GM18858 (cell line): ENCODE data around the gene C18orf32.
"Not testable (repeated sequence)": the region's sequence is repeated elsewhere in the genome, so short reads cannot be mapped to it uniquely, and the experiment has no call there.

Source experiments
- ATAC-seq: cut with Tn5 transposase; IDR thresholded peaks from one replicate; pipeline ENCODE4 v1.9.1; 2021; ENCODE audit not compliant: unreplicated experiment

The C18orf32 gene

DNA sequence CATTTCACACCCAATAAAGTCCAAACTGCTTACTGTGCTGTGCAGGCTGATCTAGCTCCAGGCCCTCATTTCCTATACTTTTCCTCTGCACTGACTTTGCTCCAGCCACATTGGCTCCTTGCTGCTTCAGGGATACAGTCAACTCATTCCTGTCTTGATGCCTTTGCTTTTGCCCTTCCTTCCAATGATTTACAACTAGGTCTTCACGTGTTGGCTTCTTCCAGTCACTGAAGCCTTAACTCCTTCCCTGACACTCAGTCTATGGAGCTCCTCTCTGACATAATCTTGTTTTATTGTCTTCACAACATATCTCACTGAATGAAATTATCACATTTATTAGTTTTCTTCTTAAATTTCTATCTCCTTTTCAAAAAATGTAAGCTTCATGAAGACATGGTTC is 16.9 kb upstream of the C18orf32 start:
- no peak for ATAC-seq

DNA sequence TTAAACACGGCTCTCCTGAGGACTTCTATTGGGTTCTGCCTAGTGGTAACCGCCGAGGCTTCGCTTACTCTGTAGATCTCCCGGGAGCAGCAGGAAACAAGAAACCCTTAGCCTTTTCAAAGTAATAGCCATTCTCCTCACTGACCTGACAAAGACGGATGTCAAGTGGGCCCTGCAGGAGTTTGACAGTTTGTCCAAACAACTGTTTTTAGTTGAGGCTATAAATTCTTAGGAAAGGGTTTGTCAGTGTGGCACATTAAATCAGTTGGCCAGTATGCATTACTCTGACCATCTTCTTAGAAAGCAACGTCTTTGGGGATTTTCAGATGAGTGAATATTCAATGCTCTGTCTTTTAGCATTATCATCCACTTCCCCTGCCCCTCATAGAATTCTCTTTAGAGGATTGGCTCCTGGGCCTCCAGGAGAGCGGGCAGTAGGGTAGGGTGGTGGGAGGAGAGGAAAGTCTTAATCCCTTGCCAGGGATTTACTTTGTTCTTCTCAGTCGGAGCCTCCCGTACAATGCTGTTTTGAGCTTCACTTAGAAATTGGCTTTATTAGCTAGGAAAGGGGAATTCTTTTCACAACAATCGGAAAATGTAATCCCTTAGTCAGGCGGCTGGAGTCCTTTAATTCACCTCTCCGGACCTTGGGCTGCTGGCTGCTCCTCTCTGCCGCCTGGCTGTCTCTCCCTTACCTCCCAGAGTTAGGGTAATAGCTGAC is 13.3 kb upstream of the C18orf32 start:
- ATAC-seq = no peak

DNA sequence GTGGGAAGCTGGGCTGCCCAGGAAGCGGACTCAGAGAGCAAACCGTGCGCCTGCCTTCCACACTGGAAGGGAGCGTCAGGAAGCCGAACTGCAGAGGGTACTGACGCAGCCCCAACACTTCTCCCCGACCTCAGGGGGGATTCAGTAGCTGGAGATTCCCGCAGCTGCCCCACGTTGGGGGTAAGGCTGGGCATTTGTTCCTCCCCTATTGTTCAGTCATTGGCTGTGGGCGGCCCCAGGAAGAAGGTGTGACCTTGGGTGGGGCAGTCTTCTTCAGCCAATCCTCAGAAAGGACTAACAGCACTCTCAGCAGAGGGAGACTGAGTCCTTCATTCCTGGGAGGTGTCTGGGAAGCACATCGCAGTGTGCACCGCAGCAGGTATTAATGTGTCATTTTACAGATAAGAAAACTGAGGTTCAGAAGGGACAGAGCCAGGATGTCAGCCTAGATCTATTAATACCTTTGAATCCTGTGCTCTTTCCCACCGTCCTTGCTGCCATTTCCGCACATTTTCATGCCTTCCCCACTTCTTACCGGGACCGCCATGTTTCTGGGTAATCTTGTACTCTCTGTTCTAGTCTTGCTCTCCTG is 12.1 kb upstream of the C18orf32 start:
- ATAC-seq = no peak

DNA sequence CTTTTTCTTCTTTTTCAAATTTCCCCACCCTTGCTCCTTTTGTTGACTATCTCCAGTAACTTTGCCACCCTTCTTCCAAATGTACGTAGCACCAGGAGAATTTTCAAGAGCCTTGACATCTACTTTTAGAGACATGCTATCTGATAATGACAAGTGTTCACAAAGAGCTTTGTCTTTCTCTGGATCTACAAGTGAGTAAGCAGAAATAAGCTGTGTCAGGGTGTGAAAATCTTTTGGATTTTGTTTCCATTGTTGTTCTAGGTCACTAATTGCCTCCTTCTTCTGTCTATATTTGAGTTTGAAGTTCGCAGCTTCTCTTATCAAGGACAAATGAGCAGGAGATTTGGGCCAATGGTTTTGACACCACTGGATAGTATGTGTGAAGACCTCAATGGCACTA is 8.4 kb upstream of the C18orf32 start:
- ATAC-seq = no peak

DNA sequence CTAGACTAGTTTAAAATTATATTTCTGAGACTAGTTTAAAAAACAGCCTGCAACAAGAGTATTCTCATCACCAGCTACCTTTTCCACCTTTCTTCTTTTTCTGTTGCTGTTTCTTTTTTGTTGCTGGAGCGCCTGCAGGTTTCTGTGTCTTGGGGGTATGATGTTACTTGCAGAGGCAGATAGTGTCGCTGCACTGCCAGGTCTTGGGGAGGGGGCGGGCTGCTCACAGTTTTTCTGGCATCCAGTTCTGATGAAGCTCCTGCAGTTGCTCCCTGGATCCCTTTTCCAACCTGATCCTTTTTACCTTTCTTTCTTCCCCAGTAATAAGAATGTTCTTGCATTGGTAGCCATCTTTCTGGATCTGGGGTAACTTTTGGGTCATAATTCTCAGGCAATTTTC is 8.0 kb upstream of the C18orf32 start:
- ATAC-seq = no peak

DNA sequence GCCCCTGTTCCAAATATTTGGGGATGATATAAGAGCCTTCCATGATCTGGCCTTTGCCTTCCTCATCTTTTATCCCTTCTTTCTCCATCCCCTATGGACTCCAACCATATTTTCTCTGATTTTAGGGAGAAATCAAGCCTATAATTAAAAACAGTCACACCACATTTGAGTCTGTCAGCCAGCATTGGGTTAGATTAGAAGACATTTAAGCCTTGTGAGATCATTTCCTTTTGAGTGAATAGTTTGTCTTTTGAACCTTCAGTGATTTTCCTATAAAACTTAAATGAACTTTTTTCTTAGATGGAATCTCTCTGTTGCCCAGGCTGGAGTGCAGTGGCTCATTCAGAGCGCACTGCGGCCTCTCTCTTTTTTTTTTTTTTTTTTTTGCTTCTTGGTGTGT is 7.6 kb upstream of the C18orf32 start:
- ATAC-seq = no peak

DNA sequence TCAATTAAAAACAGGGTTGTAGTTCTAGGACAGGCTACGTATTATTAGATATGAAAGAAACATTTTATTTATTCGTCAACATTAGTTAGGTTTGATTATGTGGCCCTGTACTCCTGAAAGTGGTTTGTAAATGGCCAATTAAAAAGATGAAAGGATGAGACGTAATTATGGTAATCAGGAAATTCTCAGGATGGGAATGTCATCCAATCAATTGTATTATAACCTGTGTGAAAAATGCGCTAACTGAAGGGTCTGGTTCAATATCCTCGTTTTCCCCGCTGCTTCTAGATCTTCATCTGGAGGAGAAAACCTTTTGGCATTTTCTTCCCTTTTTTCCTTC is 5.6 kb upstream of the C18orf32 start:
- no peak for ATAC-seq

DNA sequence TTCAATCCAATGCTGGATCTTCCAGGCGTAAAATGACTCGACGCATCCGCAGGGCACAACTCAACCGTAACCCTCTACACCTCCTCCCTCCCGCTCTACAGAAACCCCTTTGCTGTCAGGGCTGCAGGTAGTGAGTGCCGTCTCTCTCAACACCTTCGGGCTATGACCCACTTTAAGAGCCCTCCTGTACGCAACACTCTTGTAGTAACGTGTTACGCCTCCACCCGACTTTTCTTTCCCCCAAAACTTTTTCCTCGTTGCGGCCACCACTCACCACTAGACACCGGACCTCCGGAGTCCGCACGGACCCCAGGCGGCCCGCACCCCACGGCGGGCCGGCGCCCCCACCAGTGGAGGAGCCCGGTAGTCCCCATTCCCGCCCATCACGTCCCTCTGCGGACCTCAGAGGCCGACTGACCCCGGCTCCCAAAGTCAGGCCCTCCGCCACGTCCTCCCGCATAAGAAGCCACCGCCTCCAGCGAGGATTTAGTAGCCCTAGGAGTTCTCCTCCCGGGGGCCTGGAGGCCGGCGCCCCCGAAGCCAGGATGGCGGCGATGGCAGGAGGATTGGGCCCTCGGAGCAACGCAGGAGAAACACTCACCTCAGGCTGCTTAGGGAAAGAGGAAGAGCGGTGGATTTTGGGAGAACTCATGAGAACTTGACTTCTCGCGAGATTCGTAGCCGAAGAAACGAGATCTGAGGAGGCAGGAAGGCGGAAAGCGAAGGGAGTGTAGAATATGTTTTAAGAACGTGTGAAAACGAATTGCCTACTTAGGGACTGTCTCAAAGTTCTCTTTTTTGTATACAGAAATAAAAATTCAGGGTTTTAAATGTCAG is 5.0 kb upstream of the C18orf32 start, which contains the start of gene RPL17:
RPL17 (minus strand) TSS at position 609 of the 837 bp plus-strand sequence.
- no peak for ATAC-seq

DNA sequence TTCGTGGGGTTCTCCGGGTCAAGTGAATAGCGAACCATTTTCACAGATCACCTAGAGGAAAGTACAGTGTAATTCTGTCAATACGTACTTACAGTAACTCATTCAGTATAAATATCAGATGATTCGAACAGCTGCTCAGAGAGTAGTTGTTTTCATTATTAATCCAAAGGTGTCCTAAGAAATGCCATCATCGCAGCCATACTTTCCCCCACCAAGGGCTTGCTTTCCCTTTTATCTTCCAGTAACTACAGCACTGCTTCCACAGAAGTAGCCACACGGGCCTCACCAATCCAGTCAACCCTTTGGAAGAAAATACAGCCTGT is 4.5 kb upstream of the C18orf32 start:
- no peak for ATAC-seq

DNA sequence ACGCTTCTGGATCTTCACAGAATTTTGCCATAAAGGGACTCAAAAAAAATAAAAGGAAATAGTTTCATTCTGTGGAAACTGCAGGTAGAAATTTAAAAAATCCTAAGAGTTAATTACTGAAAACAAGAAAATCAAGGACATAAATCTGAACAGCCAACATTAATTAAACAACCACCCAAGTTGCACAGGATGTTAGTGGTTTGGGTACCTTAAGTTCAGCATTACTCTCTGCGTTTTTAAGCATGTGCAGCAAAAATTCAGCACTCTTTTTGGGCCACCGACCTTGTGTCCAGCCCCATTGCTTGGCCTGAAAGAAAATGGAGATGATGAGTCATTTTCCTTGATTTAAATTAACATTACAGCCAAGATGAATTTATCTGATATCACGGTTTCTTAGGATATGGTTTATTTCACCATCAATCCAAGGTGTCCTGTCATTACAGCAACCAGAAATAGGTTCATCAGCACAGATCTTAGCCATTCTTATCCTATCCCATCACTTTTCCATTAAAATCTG is 3.3 kb upstream of the C18orf32 start:
- ATAC-seq = no peak

DNA sequence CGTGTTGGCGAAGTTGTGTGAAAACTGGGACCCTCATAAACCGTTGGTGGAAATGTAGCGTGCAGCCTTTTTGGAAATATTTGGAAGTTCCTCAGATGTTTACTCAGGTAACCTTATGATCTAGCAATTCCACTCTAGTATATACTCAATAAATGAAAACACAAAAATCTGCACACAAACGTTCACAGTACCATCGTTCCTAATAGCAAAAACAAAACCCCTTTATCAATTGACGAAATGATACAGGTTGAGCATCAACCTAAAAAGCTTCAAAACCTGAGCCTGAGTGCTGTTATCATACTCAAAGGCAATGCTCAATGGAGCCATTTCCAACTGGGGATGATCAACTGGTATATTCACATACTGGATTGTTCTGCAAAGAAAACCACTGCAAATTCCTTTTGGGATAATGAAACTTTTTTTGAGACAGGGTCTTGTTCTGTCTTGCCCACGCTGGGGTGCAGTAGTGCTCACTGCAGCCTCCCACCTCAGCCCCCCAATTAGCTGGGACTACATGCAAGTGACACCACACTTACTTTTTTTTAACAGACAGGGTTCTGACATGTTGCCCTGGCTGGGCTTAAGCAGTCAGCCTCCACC is 777 bp upstream of the C18orf32 start:
- ATAC-seq = no peak

DNA sequence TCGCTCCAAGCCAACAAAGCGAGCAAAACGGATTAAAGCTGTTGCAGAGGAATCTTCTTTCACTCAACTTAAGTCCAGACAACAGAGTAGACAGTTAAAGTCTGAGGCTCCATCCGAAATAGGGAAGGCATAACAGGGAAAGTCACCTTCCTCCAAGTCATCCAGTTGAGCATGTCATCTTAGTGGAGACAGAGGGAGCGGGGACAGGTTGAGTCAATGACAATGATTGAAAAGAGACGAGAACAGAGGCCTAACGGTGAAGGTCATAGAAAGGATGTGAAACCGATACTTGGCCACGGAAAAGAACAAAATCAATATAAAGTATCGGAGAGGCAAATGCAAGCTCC is 455 bp downstream of the C18orf32 start:
- peak; percentile 11 for ATAC-seq

DNA sequence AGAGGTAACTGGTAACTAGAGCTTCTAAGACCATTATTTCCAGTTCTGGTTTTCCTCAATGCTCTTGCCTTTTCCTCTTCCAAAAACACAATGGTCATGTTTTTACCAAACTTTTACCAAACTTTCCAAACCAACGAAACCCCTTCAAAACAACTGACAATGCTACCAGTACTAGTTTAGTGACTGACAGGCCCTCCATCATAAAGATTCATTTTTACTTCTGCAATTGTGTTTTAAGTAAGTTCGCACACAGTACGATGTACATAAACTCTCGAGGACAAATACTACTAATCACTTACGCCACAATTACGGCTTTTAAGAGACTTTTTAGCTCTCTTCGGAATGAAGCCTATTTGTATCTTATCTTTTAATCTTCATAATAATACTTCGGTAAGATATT is 900 bp downstream of the C18orf32 start:
- no peak for ATAC-seq

DNA sequence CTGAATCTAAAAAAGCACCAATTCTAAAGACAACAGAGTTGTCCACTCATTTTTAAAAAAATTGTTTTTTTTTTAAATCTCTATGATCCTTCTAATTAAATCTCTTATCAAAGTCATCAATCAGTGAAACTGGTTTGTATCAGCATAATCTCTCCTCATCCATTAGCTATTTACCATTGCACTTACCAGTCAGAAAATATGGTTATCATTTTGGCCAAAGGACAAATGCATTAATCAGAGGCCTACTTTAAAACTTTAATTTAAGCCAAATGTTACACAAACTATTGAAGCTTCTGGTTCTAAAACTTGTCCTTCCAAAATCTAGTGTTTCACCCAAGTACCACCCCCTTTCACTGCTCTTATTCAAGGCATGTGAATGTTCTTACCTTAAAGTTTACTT is 3.8 kb downstream of the C18orf32 start:
- ATAC-seq = no peak

DNA sequence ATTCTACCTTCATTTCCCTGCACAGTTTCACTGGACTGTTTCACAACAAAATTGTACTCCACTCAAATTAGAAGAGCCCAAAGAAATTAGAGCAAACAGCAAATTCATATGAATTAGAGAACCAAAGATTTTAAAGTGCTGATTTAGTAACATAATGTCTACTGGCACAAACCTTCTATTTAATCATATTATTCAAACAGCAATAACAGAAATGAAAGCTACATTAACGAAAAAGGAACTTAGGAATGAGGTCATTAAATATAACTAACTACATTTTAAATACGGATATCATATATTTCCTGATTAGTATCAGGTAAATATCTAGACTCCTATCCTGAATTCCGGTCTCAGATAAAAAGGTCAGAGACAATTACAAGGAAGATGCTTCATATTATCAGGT is 5.1 kb downstream of the C18orf32 start:
- ATAC-seq = no peak

DNA sequence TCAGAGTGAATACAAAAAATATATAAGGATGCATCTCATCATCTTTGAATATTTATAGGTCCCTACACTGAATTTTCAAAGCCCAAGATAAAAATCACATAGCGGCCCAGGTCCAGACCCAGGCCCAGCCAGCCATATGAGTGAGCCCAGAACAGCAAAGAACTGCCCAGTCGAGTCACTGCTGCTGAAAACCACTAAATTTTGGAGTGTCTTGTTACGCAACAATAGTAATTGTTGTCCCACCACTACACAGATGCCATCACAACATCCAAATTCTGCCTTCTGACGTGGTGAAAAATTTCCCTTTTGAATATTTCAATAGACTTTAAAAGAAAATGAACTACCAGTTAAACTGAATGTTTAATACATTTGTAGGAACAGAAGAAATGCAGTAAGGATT is 5.7 kb downstream of the C18orf32 start:
- ATAC-seq = no peak

DNA sequence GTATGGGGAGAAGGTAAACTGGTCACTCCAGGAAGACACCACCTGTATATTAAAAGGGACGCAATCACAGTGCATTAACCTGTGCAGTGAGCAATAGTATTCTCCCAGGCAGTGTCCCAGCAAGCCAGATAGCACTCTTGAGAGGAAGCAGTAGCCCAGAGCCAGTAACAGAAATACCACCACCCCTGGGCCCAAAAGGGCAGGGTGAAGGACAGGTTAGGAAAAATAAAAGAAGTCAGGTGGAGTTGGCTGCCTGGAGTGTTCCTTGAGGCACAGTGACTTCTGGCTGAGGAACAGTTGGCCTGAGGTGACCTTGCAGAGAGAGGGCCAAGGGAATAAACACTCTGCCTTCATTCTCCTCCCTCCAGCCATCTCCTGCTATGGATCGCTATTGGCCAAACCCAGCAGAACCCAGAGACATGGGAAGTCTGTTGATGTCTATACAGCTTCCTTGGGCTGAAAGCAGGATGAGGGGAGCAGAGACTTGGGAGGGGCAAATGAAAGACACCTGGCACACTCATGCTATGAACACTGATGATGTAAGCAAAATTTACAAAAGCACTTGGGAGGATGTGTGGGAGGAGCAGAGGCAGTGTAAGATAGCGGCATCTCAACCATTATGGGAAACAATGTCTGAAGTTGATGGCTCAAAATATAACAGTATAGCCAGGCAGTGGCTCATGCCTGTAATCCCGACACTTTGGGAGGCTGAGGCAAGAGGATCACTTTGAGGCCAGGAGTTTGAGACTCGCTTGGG is 7.5 kb downstream of the C18orf32 start:
- ATAC-seq = no peak

DNA sequence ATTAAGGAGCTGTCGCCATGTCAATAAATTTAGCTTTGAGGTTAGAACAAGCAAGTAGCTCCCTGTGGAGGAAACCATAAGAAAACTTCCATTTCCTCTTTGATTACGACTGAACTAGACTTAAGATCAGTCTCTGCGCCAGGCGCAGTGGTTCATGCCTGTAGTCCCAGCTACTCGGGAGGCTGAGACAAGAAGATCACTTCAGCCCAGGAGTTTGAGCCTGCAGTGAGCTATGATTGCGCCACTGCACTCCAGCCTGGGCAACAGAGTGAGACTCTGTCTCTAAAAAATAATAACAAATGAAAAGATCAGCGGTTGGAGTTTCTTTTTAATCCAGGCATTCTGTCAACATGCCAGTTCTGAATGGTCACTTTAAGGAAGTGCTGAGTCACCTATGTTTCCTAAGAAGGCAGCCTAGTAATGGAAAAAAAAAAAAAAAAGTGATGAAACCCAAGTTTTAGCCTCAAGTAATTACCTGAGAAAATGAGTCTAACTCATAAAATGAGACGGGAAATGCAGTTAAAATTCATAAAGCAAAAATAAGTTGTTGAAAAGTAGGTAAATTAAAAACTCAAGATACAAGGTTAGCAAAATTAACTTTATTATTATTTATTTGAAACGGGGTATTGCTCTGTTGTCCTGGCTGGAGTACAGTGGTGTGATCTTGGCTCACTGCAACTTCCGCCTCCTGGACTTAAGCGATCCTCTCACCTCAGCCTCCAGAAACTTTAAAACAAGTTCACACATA is 10.2 kb downstream of the C18orf32 start:
- ATAC-seq = no peak

DNA sequence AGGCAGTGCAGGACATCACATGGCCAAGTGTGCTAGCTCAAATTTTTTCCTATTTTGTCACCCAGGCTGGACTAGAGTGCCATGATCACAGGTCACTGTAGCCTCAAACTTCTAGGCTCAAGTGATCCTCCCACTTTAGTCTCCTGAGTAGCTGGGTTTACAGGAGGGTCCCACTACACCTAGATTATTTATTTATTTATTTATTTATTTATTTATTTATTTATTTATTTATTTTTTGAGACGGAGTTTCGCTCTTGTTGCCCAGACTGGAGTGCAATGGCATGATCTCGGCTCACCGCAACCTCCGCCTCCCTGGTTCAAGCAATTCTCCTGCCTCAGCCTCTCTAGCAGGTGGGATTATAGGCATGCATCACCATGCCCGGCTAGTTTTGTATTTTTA is 12.1 kb downstream of the C18orf32 start:
- ATAC-seq = not testable (repeated sequence)

DNA sequence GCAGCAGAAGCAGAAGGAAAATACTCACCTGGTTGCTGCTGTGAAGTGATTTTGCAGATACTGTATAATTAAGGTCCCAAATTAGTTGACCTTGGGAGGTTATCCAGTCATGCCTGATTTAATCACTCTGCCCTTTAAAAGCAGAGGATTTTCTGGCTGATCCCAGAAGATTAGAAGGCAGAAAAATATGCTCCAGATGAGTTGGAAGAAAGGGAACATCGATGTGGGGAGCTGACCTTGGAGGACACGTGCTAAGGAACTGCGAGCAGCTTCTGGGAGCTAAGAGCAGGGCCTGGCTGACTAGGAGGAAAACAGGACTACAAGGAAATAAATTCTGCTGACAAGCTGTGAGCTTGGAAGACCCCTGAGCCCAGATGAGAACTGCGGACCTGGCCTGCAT is 13.3 kb downstream of the C18orf32 start:
- no peak for ATAC-seq
